Prostate gland (tissue), 2 donors: ENCODE measurements around the gene AGER. TPM values are rescaled to one million over a fixed set of nuclear protein-coding genes. Genes with fewer than 3 reads are reported as not detected.
"Not testable (repeated sequence)": the region's sequence is repeated elsewhere in the genome, so short reads cannot be mapped to it uniquely, and the experiment has no call there.

Experiments
- DNase-seq: peaks from one replicate; pipeline ENCODE4 v3.0.0-alpha.2; 2019; ENCODE audit warnings: low spot score
- H3K27ac ChIP-seq, 2 donors: fragments of 200-600 bp; sonication (generic); 2 replicates each; pipeline ENCODE4 v1.5.1; 2017 to 2019
- H3K27me3 ChIP-seq: fragments of 200-600 bp; sonication (generic); replicated peaks from 2 replicates; pipeline ENCODE4 v1.5.1; 2019; ENCODE audit not compliant: insufficient read depth
- H3K36me3 ChIP-seq, 2 donors: fragments of 200-600 bp; sonication (generic); 1 replicate in 1 of 2; 2 replicates in 1 of 2; pipeline versions ENCODE4 v1.5.1 to v1.8.1; 2017 to 2019
- H3K4me1 ChIP-seq: fragments of 200-600 bp; sonication (generic); replicated peaks from 2 replicates; pipeline ENCODE4 v1.5.1; 2019
- H3K4me3 ChIP-seq, 2 donors: fragments of 200-600 bp; sonication (generic); 2 replicates each; pipeline ENCODE4 v1.5.1; 2017 to 2019
- H3K9me3 ChIP-seq: fragments of 200-600 bp; sonication (generic); 2 replicates; pipeline ENCODE4 v1.5.1; 2017
- CTCF ChIP-seq, 4 experiments: fragments of 200-600 bp in 2 of 4; fragments of 450-650 bp in 2 of 4; sonication (generic) in 2 of 4; IDR thresholded peaks; 1 replicate in 3 of 4; 2 replicates in 1 of 4; pipeline ENCODE4 v1.5.1; 2016 to 2019; ENCODE audit warnings: antibody characterized with exemption in 4 of 4, mild to moderate bottlenecking in 2 of 4, moderate library complexity in 2 of 4
- POLR2A ChIP-seq: fragments of 450-650 bp; IDR thresholded peaks from one replicate; pipeline ENCODE4 v1.6.1; 2016; ENCODE audit warnings: antibody characterized with exemption, mild to moderate bottlenecking
- POLR2AphosphoS5 ChIP-seq: sonication (generic); formaldehyde crosslinking; IDR thresholded peaks from one replicate; pipeline ENCODE4 v1.6.1; 2017; ENCODE audit warnings: antibody characterized with exemption
- WGBS: methylation state at CpG from one replicate; pipeline ENCODE4 v1.1.5; 2018; 5-methylcytosine and 5-hydroxymethylcytosine counted together
- intact Hi-C: fragments of 100-400 bp; cut with DNase I; formaldehyde crosslinking; loops from one replicate; pipeline ENCODE4 v1.14.2; 2022
- total RNA-seq, 2 donors: library from RNA; depleted of rRNA; stranded (reverse); fragments of >200 nt; gene quantifications; one replicate each; pipeline ENCODE4 v1.1.0, GENCODE V29; 2016

AGER gene
- total RNA-seq, 2 donors from 2014 or later: 3.3 to 3.8 TPM

- DNase-seq: no peak
- TF ChIP-seq CTCF (IDR thresholded peaks at IDR 0.05): no peak
- no peak for TF ChIP-seq POLR2AphosphoS5
- no peak for TF ChIP-seq POLR2A
- Histone ChIP-seq H3K9me3 (no peaks in the 10 kb centered on the region), H3K4me1 (peaks cover 4% of the 10 kb centered on the region), H3K36me3 (no peaks in the 10 kb centered on the region), H3K4me3 (no peak overlapping the region), H3K27ac (no peak overlapping the region), H3K27me3 (no peaks in the 10 kb centered on the region)
- intact Hi-C loops: no loop called here
- 96% methylated on average over 4 of the region's 4 CpGs for WGBS
Observed at GRCh38 chr6:32147401-32148132, 36.5 kb downstream of the AGER start.

GRCh38 chr6:32146687-32147086 lies 37.4 kb downstream of the AGER start:
- Histone ChIP-seq H3K4me3 (no peak overlapping the region), H3K27ac (no peak overlapping the region), H3K27me3 (no peaks in the 10 kb centered on the region), H3K9me3 (no peaks in the 10 kb centered on the region), H3K4me1 (no peaks in the 10 kb centered on the region), H3K36me3 (no peaks in the 10 kb centered on the region)
- intact Hi-C loops: no loop called here
- no peak for DNase-seq
- 39% methylated on average over 4 of the region's 4 CpGs for WGBS
- no peak for TF ChIP-seq POLR2AphosphoS5
- no peak for TF ChIP-seq POLR2A

GRCh38 chr6:32146287-32146686 lies 37.8 kb downstream of the AGER start:
- no peak for DNase-seq
- no peaks in the 10 kb centered on the region for H3K9me3 ChIP-seq
- no peaks in the 10 kb centered on the region for H3K4me1 ChIP-seq
- TF ChIP-seq POLR2A (no peak), POLR2AphosphoS5 (no peak), CTCF (IDR thresholded peaks at IDR 0.05) (no peak)
- H3K36me3 ChIP-seq: no peaks in the 10 kb centered on the region
- no peaks in the 10 kb centered on the region for H3K27me3 ChIP-seq
- intact Hi-C loops: no loop called here
- 96% methylated on average over 1 of the region's 1 CpG for WGBS
- H3K4me3 ChIP-seq: no peak overlapping the region
- H3K27ac ChIP-seq: no peak overlapping the region

- H3K4me1 ChIP-seq, H3K36me3 ChIP-seq, H3K4me3 ChIP-seq, DNase-seq, H3K9me3 ChIP-seq, H3K27ac ChIP-seq, intact Hi-C loops, H3K27me3 ChIP-seq: not testable (repeated sequence)
- WGBS: 48% methylated on average over 7 of the region's 7 CpGs
Observed at GRCh38 chr6:32144238-32144637, 39.8 kb downstream of the AGER start.

- 52% methylated on average over 5 of the region's 5 CpGs for WGBS
- Histone ChIP-seq H3K4me3 (no peak overlapping the region), H3K9me3 (no peaks in the 10 kb centered on the region), H3K36me3 (no peaks in the 10 kb centered on the region), H3K4me1 (no peaks in the 10 kb centered on the region), H3K27me3 (no peaks in the 10 kb centered on the region), H3K27ac (no peak overlapping the region)
- TF ChIP-seq POLR2AphosphoS5 (no peak), CTCF (IDR thresholded peaks at IDR 0.05) (no peak), POLR2A (no peak)
- intact Hi-C loops: no loop called here
- no peak for DNase-seq
Observed at GRCh38 chr6:32140420-32141046, 43.5 kb downstream of the AGER start.

- H3K9me3 ChIP-seq: no peaks in the 10 kb centered on the region
- TF ChIP-seq POLR2AphosphoS5: no peak
- no peak overlapping the region for H3K4me3 ChIP-seq
- no peaks in the 10 kb centered on the region for H3K4me1 ChIP-seq
- WGBS: 66% methylated on average over 5 of the region's 5 CpGs
- no peak for DNase-seq
- H3K27me3 ChIP-seq: no peaks in the 10 kb centered on the region
- H3K27ac ChIP-seq: no peak overlapping the region
- intact Hi-C loops: no loop called here
- H3K36me3 ChIP-seq: no peaks in the 10 kb centered on the region
Observed at GRCh38 chr6:32139590-32139989, 44.5 kb downstream of the AGER start.
